Measurements from ENCODE around the gene EFCAB5.
"Not testable (repeated sequence)": the region's sequence is repeated elsewhere in the genome, so short reads cannot be mapped to it uniquely, and the experiment has no call there.

EFCAB5 gene

GRCh38 chr17:29996458-29996857, 55.0 kb downstream of the EFCAB5 start:
- DNase-seq, result no peak
- in situ Hi-C loops (cut with MboI; ENCODE audit: low pct_unique_long_range_greater_than_20kb, low sequenced_read_pairs), result loop anchor here (25.0 kb wide), 2 partner anchors 91 to 359 kb away; no protein-coding TSS in a partner anchor

- DNase-seq, result no peak
- in situ Hi-C loops (cut with MboI; ENCODE audit: low pct_unique_long_range_greater_than_20kb, low sequenced_read_pairs), result no loop called here
Measured at GRCh38 chr17:30000001-30000754, 58.7 kb downstream of the EFCAB5 start.

GRCh38 chr17:30000755-30001257, 59.4 kb downstream of the EFCAB5 start:
- no peak for DNase-seq
- in situ Hi-C loops (cut with MboI; ENCODE audit: low pct_unique_long_range_greater_than_20kb, low sequenced_read_pairs), result no loop called here

- in situ Hi-C loops (cut with MboI; ENCODE audit: low pct_unique_long_range_greater_than_20kb, low sequenced_read_pairs), result no loop called here
- no peak for DNase-seq
Measured at GRCh38 chr17:30002088-30002487, 60.7 kb downstream of the EFCAB5 start.

- no peak for DNase-seq
- in situ Hi-C loops (cut with MboI; ENCODE audit: low pct_unique_long_range_greater_than_20kb, low sequenced_read_pairs), result no loop called here
Measured at GRCh38 chr17:30005709-30006320, 64.4 kb downstream of the EFCAB5 start.

- in situ Hi-C loops (cut with MboI; ENCODE audit: low pct_unique_long_range_greater_than_20kb, low sequenced_read_pairs); DNase-seq: not testable (repeated sequence)
Measured at GRCh38 chr17:30011934-30012333, 70.5 kb downstream of the EFCAB5 start.

- DNase-seq, result peak; percentile 78
- in situ Hi-C loops (cut with MboI; ENCODE audit: low pct_unique_long_range_greater_than_20kb, low sequenced_read_pairs), result no loop called here
Measured at GRCh38 chr17:30021708-30022317, 80.4 kb downstream of the EFCAB5 start.

GRCh38 chr17:30025325-30025724, 83.9 kb downstream of the EFCAB5 start:
- in situ Hi-C loops (cut with MboI; ENCODE audit: low pct_unique_long_range_greater_than_20kb, low sequenced_read_pairs), result not testable (repeated sequence)

GRCh38 chr17:30027676-30028075, 86.2 kb downstream of the EFCAB5 start:
- in situ Hi-C loops (cut with MboI; ENCODE audit: low pct_unique_long_range_greater_than_20kb, low sequenced_read_pairs), result no loop called here
- DNase-seq, result no peak

More at GRCh38 chr17:30025325-30025724, 83.9 kb downstream of the EFCAB5 start:
- not testable (repeated sequence) for DNase-seq

- DNase-seq, result peak; percentile 20
- in situ Hi-C loops (cut with MboI; ENCODE audit: low pct_unique_long_range_greater_than_20kb, low sequenced_read_pairs), result no loop called here
Measured at GRCh38 chr17:30031214-30031869, 89.9 kb downstream of the EFCAB5 start.

GRCh38 chr17:30035369-30035768, 93.9 kb downstream of the EFCAB5 start:
- in situ Hi-C loops (cut with MboI; ENCODE audit: low pct_unique_long_range_greater_than_20kb, low sequenced_read_pairs), result no loop called here
- DNase-seq, result no peak

GRCh38 chr17:30040719-30041518, 99.5 kb downstream of the EFCAB5 start:
- DNase-seq, result peak; percentile 90
- in situ Hi-C loops (cut with MboI; ENCODE audit: low pct_unique_long_range_greater_than_20kb, low sequenced_read_pairs), result not testable (repeated sequence)

- in situ Hi-C loops (cut with MboI; ENCODE audit: low pct_unique_long_range_greater_than_20kb, low sequenced_read_pairs), result no loop called here
- no peak for DNase-seq
Measured at GRCh38 chr17:30041551-30041950, 100.1 kb downstream of the EFCAB5 start.

- no peak for DNase-seq
- in situ Hi-C loops (cut with MboI; ENCODE audit: low pct_unique_long_range_greater_than_20kb, low sequenced_read_pairs), result no loop called here
Measured at GRCh38 chr17:30062372-30062771, 120.9 kb downstream of the EFCAB5 start.

GRCh38 chr17:30064738-30065137, 123.3 kb downstream of the EFCAB5 start:
- in situ Hi-C loops (cut with MboI; ENCODE audit: low pct_unique_long_range_greater_than_20kb, low sequenced_read_pairs), result no loop called here
- DNase-seq, result no peak

- in situ Hi-C loops (cut with MboI; ENCODE audit: low pct_unique_long_range_greater_than_20kb, low sequenced_read_pairs), result no loop called here
- DNase-seq, result no peak
Measured at GRCh38 chr17:30068465-30068864, 127.0 kb downstream of the EFCAB5 start.

- in situ Hi-C loops (cut with MboI; ENCODE audit: low pct_unique_long_range_greater_than_20kb, low sequenced_read_pairs), result no loop called here
- DNase-seq, result no peak
Measured at GRCh38 chr17:30074254-30074653, 132.8 kb downstream of the EFCAB5 start.

- no peak for DNase-seq
- in situ Hi-C loops (cut with MboI; ENCODE audit: low pct_unique_long_range_greater_than_20kb, low sequenced_read_pairs), result loop anchor here (25.0 kb wide), 3 partner anchors 87 to 462 kb away; partner anchors contain the start of gene CORO6
Measured at GRCh38 chr17:30074730-30075129, 133.3 kb downstream of the EFCAB5 start.

GRCh38 chr17:30082773-30083172, 141.3 kb downstream of the EFCAB5 start:
- in situ Hi-C loops (cut with MboI; ENCODE audit: low pct_unique_long_range_greater_than_20kb, low sequenced_read_pairs), result loop anchor here (25.0 kb wide), 3 partner anchors 95 to 470 kb away; partner anchors contain the start of gene CORO6
- DNase-seq, result no peak
